IPS-NIHi7 (cell line): ENCODE data around the gene ELF5.

Source experiments
- DNase-seq: peaks from one replicate; pipeline ENCODE4 v3.0.0; 2012; ENCODE audit warnings: mixed read lengths; ENCODE audit errors: extremely low spot score

The ELF5 gene

DNA sequence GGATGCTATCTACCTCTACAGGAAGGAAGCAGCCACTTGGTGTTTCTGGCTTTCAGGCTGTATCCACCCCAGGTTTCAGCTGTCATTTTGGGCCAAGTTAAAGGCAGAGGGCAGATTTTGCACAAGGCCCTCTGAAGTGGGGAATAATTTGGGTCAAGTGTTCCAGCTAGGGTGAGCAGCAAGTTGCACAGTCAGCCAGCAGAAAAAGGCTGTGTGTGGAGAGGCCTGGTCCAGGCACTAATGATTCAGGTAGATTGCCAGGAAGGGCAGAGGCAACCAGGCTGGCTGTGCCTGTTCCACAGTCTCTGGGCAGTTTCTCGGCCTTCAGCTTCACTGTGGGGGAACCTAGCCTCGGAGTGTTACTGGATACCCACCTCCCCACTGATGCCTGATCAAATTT lies 8.6 kb upstream of the ELF5 start:
- no peak for DNase-seq

GRCh38 chr11:34521265-34521664 lies 7.7 kb upstream of the ELF5 start:
- DNase-seq: no peak

DNA sequence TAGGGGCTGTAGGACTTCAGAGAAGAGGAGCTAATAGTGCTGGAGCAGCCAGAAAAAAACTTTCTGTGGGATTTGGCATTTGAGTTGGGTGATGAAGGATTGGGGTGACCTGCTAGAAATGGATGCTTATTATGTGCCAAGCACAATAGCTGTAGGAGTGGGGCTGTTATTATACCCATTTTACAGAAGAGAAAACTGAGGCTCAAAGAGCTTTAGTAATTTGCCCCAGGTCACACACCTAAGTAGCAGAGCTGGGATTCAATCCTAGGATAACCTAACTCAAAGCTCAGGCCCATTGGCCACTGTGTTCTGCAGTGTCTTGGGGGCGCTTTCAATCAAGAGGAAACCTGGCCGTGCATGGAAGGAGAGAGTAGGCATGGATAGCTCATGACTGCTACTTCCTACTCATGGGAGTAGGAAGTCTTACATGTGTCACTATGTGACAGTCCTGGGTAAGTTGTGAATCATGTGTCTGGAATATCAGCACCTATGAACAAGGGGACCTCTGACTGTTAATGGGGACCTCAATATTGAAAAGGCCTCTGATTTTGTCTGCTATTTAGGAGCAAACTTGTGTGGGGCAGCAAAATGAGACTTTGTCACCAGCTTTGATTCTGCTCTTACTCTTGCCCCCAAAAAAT lies 6.1 kb upstream of the ELF5 start:
- DNase-seq: no peak

- no peak for DNase-seq
Measured at GRCh38 chr11:34516247-34517040, 2.9 kb upstream of the ELF5 start.

- DNase-seq: no peak
Measured at GRCh38 chr11:34514597-34514996, 1.0 kb upstream of the ELF5 start.

DNA sequence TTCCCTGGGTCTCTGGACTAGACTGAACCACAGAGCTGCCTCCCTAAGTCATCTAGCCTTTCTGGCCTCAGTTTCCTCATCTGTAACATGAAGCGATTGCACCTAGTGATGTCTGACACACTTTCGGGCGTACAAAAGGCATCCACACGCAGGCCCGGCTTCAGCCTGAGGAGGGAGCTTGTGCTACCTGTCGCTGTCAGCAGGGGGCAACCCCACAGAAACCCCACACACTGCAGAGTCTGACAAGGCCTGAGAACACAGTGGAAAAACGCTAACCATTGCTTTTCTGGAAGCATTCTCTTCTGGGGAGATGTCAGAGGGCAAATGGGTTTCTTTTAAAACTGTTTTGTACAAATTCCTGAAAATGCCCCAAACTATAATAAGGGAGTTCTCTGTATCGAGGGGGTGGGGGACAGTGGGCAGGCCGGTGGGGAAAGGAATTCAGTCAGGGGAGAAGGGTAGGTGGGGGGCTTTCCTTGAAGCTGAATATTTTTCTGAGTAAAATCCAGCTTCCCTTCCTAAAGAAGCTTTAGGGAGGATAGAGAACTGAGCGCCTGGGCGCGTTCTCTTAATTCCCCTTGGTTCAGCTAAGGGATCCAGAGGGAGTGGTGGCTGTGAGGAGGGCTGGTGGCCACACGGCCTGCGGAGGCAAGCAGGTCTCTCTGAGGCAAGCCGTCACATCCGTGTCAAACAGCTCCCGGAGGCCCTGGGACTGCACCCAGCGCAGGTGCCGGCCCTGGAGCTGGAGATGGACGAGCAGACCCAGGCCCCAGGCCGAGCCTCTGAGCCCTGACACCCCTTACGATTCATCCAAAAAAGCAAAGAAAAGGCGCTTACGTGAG lies 533 bp downstream of the ELF5 start:
- DNase-seq: peak; percentile 88

DNA sequence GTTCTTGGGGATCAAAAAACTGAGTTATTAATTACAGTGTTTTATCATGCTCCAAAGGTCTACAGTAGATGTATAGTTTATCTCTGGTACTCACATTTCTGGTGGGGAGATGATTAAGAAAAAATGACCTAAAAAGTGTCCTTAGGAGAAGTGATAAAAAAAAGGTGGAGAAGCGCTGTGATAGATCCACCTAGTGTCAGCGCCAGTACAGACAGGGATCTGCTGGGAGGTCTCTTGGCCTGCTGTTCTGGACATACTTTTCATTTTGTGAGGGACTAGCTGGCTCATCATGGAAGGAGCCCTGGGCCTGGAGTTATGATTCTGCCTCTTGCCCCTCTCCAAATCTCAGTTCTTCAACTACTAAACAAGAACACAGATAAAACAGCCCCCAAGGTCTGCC lies 2.9 kb downstream of the ELF5 start:
- DNase-seq: no peak

- DNase-seq: no peak
Measured at GRCh38 chr11:34510218-34510617, 3.4 kb downstream of the ELF5 start.

DNA sequence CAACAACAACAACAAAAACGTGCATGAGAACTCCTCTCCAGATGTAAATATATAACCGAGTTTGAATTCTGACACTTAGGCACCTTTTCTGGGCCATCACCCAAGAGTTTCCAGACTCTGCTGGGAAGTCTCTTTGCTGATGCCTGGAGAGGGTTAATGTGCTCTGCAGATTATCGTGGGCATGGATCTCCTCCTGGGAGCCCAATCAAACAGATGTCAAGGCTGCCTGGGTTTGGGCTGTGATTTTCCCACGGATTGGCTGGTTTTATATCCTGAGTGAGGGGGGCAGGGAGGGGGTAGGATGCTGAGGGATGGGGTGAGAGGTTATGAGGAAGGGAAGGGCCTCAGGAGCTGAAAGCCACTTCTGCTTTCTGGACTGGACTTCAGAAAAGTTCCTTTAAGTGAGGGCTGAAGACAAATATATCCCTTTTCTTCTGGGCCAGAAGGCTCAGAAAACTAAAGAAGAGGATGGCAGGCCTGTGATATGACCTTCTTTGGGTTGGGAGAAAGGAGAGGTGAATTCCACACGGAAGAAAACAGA lies 4.2 kb downstream of the ELF5 start:
- DNase-seq: no peak

DNA sequence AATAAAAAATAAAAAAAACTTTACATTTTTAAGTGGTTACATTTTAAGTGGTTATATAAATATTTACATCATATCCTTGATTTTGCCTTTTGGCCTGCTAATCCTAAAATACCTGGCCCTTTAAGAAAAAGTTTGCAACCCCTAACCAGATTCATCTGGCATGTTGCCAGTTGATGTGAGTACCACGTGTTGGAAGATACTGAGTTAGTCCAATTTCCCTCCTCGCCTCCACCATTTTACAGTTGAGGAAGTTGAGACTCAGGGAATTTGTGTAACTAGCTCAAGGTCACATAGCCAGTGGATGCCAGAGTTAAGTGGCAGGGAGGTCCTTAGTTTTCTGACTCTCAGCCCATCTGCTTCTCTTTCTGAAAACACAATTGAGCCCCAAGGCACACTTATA lies 5.1 kb downstream of the ELF5 start:
- no peak for DNase-seq

DNA sequence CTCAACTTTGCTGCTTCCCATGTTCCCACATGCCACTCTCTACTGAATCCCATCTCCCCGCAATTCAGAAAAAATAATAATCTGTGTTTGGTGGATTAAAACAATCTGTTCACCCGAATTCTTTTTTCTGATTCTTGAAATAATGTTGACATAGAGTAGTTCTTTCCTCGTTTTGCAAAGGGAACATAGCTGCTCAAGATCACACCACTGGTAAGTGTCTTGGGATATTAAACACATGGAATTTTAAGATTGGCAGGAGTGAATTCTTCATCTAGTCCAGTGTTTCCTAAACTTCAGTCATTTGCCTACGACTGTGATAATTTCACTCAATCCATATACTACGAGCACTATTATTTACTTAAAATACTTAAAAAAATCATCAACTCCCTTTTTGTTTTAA lies 6.0 kb downstream of the ELF5 start:
- no peak for DNase-seq

DNA sequence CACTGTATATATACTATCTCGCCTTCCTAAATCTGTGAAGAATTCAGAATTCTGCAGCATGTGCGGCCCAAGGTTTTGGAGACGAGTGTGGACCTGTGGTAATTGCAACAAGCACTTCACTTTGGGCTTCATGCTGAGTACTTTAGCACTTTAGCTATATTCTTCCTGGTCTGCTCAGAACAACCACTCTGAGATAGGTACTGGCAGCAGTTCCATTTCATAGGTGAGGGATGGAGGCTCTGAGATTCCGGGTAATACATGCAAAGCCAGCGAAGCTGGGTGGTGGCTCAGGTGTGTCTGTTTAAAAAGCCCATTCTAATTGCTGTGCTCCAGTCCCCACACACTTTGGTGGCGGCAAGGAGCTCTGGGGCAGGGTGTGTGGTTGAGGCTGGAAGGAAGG lies 6.4 kb downstream of the ELF5 start:
- no peak for DNase-seq

DNA sequence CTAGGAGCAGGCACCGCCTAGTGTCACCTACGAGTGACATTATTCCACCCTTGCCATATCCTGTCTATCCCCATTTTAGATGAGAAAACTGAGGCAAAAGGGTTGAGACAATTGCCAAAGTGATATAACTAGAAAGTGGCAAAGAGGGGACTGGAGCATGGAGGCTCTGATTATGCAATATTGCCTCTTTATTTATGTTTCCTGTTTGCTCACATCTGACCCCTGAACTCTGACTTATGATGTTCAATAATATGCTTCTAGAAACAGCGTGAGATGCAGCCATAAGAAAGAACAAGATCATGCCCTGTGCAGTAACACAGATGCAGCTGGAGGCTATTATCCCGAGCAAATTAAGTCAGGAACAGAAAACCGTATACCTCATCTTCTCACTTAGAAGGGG lies 7.7 kb downstream of the ELF5 start:
- no peak for DNase-seq

DNA sequence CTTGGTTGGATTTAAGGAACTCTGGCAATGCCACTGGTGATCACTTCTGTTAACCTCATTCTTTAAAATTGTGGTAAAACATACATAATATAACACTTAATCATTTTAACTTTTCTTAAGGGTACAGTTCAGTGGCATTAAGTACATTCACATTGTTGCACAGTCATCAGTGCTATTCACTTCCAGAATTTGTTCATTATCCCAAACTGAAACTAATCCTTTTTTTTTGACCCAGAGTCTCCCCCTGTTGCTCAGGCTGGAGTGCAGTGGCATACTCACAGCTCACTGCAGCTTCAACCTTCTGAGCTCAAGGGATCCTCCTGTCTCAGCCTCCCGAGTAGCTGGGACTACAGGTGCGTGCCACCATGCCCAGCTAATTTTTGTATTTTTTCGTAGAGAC lies 10.6 kb downstream of the ELF5 start:
- no peak for DNase-seq

GRCh38 chr11:34501949-34502348 lies 11.6 kb downstream of the ELF5 start:
- DNase-seq: no peak

- DNase-seq: no peak
Measured at GRCh38 chr11:34501500-34501899, 12.1 kb downstream of the ELF5 start.

GRCh38 chr11:34499719-34500500 lies 13.7 kb downstream of the ELF5 start:
- DNase-seq: no peak

DNA sequence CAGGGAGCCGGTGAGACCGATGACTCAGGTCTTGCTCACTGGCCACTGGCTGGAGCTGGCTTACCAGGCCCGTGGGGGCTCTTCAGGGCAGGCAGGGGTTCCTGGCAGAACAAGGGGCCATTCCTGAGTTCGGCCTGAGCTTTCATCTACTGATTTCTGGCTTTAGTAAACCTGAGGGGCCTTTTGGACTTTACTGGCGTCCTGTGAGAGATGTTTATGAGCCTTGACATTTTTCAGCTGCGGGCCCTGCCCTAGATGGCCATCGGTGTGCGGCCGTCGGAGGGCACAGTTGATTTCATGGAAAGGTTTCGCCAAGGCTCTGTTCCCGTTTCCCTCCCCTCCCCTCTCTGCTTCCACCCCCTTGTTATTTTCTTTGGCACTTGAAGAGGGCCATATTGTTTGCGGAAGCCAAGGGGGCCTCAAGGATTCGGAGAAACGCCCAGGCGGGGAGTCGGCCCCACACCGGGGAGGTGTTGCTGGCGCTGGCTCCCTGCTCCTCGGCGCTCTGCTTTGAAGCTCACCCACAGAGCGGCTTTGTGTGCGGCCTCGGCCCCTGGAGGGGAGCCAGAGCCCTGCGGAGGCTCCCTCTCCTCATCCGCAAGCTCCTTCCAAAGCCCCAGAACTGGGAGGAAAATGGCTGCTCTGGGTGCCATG lies 17.7 kb downstream of the ELF5 start:
- DNase-seq: no peak

DNA sequence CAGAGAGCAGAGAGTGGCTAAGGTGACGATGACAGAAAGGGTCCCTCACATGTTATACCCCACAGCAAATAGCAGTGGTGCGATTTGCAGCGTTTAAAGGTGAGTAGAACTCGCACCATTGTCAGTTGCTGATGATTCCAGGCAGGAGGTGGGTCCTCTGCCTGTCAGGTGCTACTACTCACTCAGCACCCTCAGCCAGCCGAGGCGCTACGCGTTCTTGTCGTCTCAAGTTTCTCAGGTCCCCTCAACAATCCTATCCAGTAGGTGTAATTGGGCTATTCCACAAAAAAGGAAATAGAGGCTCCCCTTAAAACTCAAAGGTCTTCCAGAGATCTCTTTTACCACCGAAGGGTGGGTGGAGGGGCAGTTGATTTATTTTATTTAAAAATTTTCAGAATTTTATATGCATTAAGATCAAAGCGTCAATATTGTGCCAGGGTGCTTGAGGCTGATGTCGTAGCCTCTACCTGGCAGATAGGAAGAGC lies 18.3 kb downstream of the ELF5 start:
- no peak for DNase-seq

DNA sequence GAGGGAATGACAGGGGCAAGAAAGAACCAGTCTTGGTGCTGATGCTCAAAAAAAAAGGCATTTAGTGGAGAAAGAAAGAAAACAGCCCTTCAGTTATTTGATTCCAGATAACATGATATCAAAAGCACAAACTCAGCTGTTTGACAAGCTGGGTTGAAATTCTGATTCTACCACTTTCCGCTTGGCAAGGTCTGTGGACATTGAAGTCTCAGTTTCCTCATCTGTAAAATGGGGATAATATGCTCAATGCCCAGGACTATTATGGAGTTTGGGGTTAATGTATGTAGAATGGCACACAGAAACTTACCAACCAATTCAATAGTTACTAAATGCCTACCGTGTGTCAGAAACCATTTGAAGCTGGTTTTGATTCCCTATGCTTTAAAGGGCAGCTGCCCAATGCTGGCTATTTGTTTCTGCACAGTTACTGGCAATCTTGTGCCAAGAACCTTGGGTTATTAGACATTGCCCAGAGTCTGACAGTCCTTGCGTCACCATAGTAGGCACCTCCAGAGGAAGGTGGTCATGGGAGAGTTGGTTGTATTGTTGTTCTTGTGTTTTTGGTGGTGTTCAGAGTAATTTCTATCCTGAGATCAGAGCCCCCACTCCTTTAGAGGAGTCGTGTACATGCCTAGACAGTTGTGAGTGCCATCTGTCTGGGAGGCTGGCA lies 19.5 kb downstream of the ELF5 start:
- DNase-seq: no peak
